Neural progenitor cell (in vitro differentiated cells): Measurements from ENCODE around the gene BEST2.

Experiments used
- EZH2phosphoT487 ChIP-seq: fragments of 200-600 bp; sonication (generic); IDR thresholded peaks from 2 replicates; pipeline ENCODE4 v1.6.1; 2017; ENCODE audit warnings: antibody characterized with exemption
- TF ChIP-seq, protein P1 (sequence below): fragments of 200-600 bp; sonication (generic); IDR thresholded peaks from 2 replicates; pipeline ENCODE4 v1.5.1; 2017; ENCODE audit warnings: antibody characterized with exemption, mild to moderate bottlenecking

DNA sequence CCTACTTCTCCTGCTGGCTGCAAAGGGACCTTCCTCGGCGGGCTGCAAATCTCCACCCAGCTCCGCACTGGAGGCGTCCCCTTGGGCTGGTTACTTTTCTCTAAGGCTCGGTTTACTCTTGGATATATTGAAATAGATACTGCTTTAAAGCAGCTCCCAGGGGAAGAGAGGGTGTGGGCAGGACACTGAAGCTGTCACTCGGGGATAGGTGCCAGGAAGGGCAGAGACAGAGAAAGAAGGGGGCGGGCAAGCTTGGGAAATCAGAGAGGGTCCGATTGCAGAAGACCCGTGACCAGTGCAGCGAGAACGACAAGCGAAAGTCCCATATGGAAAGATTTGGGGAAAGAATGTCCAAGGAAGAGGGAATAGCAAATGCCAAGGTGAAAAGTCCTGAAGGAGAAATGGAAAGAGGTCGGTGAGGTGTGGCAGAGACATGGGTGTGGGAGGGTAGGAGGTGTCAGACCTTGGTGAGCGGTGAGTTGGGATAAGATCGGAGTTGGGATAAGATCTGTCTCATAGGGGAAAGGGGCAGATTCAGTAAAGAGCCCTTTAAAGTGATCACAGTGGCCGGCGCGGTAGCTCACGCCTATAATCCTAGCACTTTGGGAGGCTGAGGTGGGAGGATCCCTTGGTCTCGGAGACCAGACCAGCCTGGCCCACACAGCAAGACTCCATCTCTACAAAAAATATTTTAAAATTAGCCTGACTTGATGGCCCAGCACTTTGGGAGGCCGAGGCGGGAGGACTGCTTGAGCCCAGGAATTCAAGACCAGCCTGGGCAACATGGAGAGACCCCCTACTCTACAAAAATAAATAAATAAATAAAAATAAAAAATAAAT, 50.9 kb downstream of the BEST2 start:
- TF ChIP-seq, protein P1, sequence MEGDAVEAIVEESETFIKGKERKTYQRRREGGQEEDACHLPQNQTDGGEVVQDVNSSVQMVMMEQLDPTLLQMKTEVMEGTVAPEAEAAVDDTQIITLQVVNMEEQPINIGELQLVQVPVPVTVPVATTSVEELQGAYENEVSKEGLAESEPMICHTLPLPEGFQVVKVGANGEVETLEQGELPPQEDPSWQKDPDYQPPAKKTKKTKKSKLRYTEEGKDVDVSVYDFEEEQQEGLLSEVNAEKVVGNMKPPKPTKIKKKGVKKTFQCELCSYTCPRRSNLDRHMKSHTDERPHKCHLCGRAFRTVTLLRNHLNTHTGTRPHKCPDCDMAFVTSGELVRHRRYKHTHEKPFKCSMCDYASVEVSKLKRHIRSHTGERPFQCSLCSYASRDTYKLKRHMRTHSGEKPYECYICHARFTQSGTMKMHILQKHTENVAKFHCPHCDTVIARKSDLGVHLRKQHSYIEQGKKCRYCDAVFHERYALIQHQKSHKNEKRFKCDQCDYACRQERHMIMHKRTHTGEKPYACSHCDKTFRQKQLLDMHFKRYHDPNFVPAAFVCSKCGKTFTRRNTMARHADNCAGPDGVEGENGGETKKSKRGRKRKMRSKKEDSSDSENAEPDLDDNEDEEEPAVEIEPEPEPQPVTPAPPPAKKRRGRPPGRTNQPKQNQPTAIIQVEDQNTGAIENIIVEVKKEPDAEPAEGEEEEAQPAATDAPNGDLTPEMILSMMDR, result no peak
- no peak for TF ChIP-seq EZH2phosphoT487
